GM21447 (cell line): ENCODE results near the gene NME5.

Experiments
- ATAC-seq: cut with Tn5 transposase; IDR thresholded peaks from one replicate; pipeline ENCODE4 v1.9.1; 2021; ENCODE audit not compliant: unreplicated experiment

Gene NME5

GRCh38 chr5:138139781-138140090 lies 508 bp upstream of the NME5 start:
- ATAC-seq: no peak

GRCh38 chr5:138132543-138132942 lies 6.7 kb downstream of the NME5 start:
- ATAC-seq: no peak

- no peak for ATAC-seq
Measured at GRCh38 chr5:138129347-138129746, 9.9 kb downstream of the NME5 start.

GRCh38 chr5:138128334-138128733 lies 10.9 kb downstream of the NME5 start:
- ATAC-seq: no peak

- no peak for ATAC-seq
Measured at GRCh38 chr5:138115254-138115653, 24.0 kb downstream of the NME5 start.

GRCh38 chr5:138111937-138112336 lies 27.3 kb downstream of the NME5 start:
- ATAC-seq: no peak

- ATAC-seq: no peak
Measured at GRCh38 chr5:138111181-138111580, 28.0 kb downstream of the NME5 start.

- no peak for ATAC-seq
Measured at GRCh38 chr5:138110266-138110963, 28.8 kb downstream of the NME5 start.

- ATAC-seq: no peak
Measured at GRCh38 chr5:138109463-138110265, 29.6 kb downstream of the NME5 start.

GRCh38 chr5:138107213-138107612 lies 32.0 kb downstream of the NME5 start:
- ATAC-seq: no peak

- no peak for ATAC-seq
Measured at GRCh38 chr5:138105709-138106108, 33.5 kb downstream of the NME5 start.

- no peak for ATAC-seq
Measured at GRCh38 chr5:138103319-138103637, 36.0 kb downstream of the NME5 start.

GRCh38 chr5:138102454-138103318 lies 36.5 kb downstream of the NME5 start:
- no peak for ATAC-seq

- ATAC-seq: no peak
Measured at GRCh38 chr5:138096997-138097828, 42.0 kb downstream of the NME5 start.

GRCh38 chr5:138096363-138096762 lies 42.9 kb downstream of the NME5 start:
- ATAC-seq: no peak

GRCh38 chr5:138095100-138095907 lies 43.9 kb downstream of the NME5 start:
- ATAC-seq: no peak

- no peak for ATAC-seq
Measured at GRCh38 chr5:138093036-138093435, 46.2 kb downstream of the NME5 start.

- ATAC-seq: no peak
Measured at GRCh38 chr5:138092301-138092700, 46.9 kb downstream of the NME5 start.

GRCh38 chr5:138091685-138092084 lies 47.5 kb downstream of the NME5 start:
- ATAC-seq: no peak

GRCh38 chr5:138083702-138084101 lies 55.5 kb downstream of the NME5 start, which contains the start of gene WNT8A:
WNT8A (plus strand) TSS chr5:138084033; CDS start chr5:138084128, 95 bp downstream.
- no peak for ATAC-seq
